ENCODE results near the gene TTC4. TPM values are rescaled to one million over a fixed set of nuclear protein-coding genes. Genes with fewer than 3 reads are reported as not detected.

TTC4 gene
- total RNA-seq, 1 donor from 2014 or later, result 38.2 TPM

DNA sequence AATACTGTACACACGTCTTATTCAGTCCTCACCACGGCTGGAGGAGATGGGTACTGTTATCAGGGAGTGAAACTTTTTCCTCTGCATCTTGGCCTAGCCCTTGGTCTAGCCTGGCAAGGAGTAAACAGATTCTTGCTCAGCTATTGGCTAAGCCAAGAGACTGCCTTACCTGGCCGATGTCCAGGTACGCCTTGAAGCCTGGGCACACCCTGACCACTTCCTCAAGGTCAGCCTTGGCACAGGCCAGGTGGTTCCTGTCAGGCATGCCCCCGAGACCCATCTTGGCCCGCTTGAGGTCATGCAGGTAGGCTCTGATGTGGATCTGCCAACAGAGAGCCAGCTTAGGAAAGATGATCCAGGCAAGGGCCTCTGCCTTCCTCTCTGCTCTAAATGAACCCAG is 66.5 kb downstream of the TTC4 start:
- Mint-ChIP-seq H3K4me3 (ENCODE audit: low read depth) (no peak overlapping the region), H3K9me3 (no peaks in the 10 kb centered on the region), H3K27ac (no peak overlapping the region), H3K27me3 (ENCODE audit: low read depth) (peaks cover 2% of the 10 kb centered on the region), H3K4me1 (ENCODE audit: low read depth) (no peaks in the 10 kb centered on the region), H3K36me3 (ENCODE audit: low read depth) (no peaks in the 10 kb centered on the region)
- no peak for DNase-seq (ENCODE audit: low spot score)
- intact Hi-C loops (cut with micrococcal nuclease), result no loop called here

DNA sequence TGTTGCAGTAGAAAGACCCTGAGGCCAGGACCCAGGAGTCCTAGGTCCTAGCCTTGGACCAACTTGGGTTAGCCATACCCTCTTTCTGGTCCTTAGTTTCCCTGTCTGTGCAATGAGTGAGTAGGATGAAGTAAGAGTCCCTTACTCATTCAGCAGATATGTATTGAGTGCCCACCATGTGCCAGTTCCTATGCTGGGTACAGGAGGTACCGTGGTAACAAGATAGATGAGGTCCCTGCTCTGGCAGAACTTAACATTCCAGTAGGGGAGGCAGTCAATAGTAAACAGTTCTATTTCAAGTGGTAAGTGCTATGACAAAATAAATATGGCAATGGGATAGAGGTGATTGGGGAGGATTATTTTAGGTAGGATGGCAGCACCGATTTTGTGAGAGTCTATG is 66.9 kb downstream of the TTC4 start:
- no peaks in the 10 kb centered on the region for H3K36me3 Mint-ChIP-seq (ENCODE audit: low read depth)
- no peaks in the 10 kb centered on the region for H3K9me3 Mint-ChIP-seq
- intact Hi-C loops (cut with micrococcal nuclease), result no loop called here
- peaks cover 2% of the 10 kb centered on the region for H3K27me3 Mint-ChIP-seq (ENCODE audit: low read depth)
- H3K4me1 Mint-ChIP-seq (ENCODE audit: low read depth), result no peaks in the 10 kb centered on the region
- no peak overlapping the region for H3K27ac Mint-ChIP-seq
- H3K4me3 Mint-ChIP-seq (ENCODE audit: low read depth), result no peak overlapping the region
- no peak for DNase-seq (ENCODE audit: low spot score)

GRCh38 chr1:54784066-54784465 is 68.4 kb downstream of the TTC4 start:
- intact Hi-C loops (cut with micrococcal nuclease), result no loop called here
- DNase-seq (ENCODE audit: low spot score), result no peak

DNA sequence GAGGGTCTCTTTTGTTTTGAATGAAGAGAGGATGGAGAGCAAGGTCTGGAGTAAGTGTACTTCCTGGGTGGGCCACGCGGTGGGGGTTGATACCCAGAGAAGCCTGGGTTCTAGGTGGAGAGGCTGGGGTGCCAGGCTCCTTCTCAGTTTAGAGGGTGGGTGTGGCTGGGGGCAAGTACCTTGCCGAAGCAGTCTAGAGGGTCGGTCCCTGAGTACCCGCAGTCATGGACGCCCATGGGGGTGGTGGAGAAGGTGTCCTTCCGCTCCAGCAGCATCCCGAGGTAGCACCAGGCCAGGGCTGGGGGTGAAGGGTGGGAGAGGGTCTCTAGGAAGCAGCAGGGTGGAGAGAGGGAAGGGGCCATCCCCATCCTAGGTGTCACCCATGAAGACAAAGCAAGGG is 71.1 kb downstream of the TTC4 start:
- no peak overlapping the region for H3K4me3 Mint-ChIP-seq (ENCODE audit: low read depth)
- intact Hi-C loops (cut with micrococcal nuclease), result no loop called here
- no peaks in the 10 kb centered on the region for H3K36me3 Mint-ChIP-seq (ENCODE audit: low read depth)
- peaks cover under 1% of the 10 kb centered on the region for H3K27me3 Mint-ChIP-seq (ENCODE audit: low read depth)
- H3K27ac Mint-ChIP-seq, result no peak overlapping the region
- no peaks in the 10 kb centered on the region for H3K9me3 Mint-ChIP-seq
- no peak for DNase-seq (ENCODE audit: low spot score)
- H3K4me1 Mint-ChIP-seq (ENCODE audit: low read depth), result no peaks in the 10 kb centered on the region

More at GRCh38 chr1:54784066-54784465, 68.4 kb downstream of the TTC4 start:
- H3K36me3 Mint-ChIP-seq (ENCODE audit: low read depth), result no peaks in the 10 kb centered on the region
- no peak overlapping the region for H3K27ac Mint-ChIP-seq
- no peak overlapping the region for H3K4me3 Mint-ChIP-seq (ENCODE audit: low read depth)
- no peaks in the 10 kb centered on the region for H3K4me1 Mint-ChIP-seq (ENCODE audit: low read depth)
- no peaks in the 10 kb centered on the region for H3K9me3 Mint-ChIP-seq
- peaks cover 2% of the 10 kb centered on the region for H3K27me3 Mint-ChIP-seq (ENCODE audit: low read depth)

GRCh38 chr1:54787604-54788003 is 71.9 kb downstream of the TTC4 start:
- H3K27ac Mint-ChIP-seq, result no peak overlapping the region

GRCh38 chr1:54788459-54788858 is 72.8 kb downstream of the TTC4 start:
- intact Hi-C loops (cut with micrococcal nuclease), result no loop called here
- no peak for DNase-seq (ENCODE audit: low spot score)
- H3K36me3 Mint-ChIP-seq (ENCODE audit: low read depth), result no peaks in the 10 kb centered on the region
- no peak overlapping the region for H3K4me3 Mint-ChIP-seq (ENCODE audit: low read depth)
- H3K27me3 Mint-ChIP-seq (ENCODE audit: low read depth), result no peaks in the 10 kb centered on the region
- no peak overlapping the region for H3K27ac Mint-ChIP-seq
- H3K4me1 Mint-ChIP-seq (ENCODE audit: low read depth), result no peaks in the 10 kb centered on the region
- no peaks in the 10 kb centered on the region for H3K9me3 Mint-ChIP-seq

More at GRCh38 chr1:54787604-54788003, 71.9 kb downstream of the TTC4 start:
- Mint-ChIP-seq H3K4me3 (ENCODE audit: low read depth) (no peak overlapping the region), H3K36me3 (ENCODE audit: low read depth) (no peaks in the 10 kb centered on the region), H3K9me3 (no peaks in the 10 kb centered on the region), H3K4me1 (ENCODE audit: low read depth) (no peaks in the 10 kb centered on the region), H3K27me3 (ENCODE audit: low read depth) (no peaks in the 10 kb centered on the region)
- no peak for DNase-seq (ENCODE audit: low spot score)
- intact Hi-C loops (cut with micrococcal nuclease), result no loop called here

- no peak overlapping the region for H3K27ac Mint-ChIP-seq
- H3K4me3 Mint-ChIP-seq (ENCODE audit: low read depth), result no peak overlapping the region
- no peaks in the 10 kb centered on the region for H3K27me3 Mint-ChIP-seq (ENCODE audit: low read depth)
- intact Hi-C loops (cut with micrococcal nuclease), result no loop called here
- H3K9me3 Mint-ChIP-seq, result no peaks in the 10 kb centered on the region
- DNase-seq (ENCODE audit: low spot score), result no peak
- H3K36me3 Mint-ChIP-seq (ENCODE audit: low read depth), result no peaks in the 10 kb centered on the region
- H3K4me1 Mint-ChIP-seq (ENCODE audit: low read depth), result no peaks in the 10 kb centered on the region
Observed at GRCh38 chr1:54791880-54792522, 76.3 kb downstream of the TTC4 start.

Other genes starting within 250 kb of the TTC4 start
- 1.8 and 2.3 TPM in 2 replicates for gene ACOT11, start 167.6 kb upstream of the TTC4 start, total RNA-seq
- not detected in 2 replicates for gene FAM151A, start 92.3 kb upstream of the TTC4 start, total RNA-seq
- 0.16 TPM in 2 replicates for gene MROH7, start 74.1 kb upstream of the TTC4 start, total RNA-seq
- gene PARS2, start 48.7 kb downstream of the TTC4 start, total RNA-seq, result 6.1 and 6.4 TPM in 2 replicates
- gene TTC22, start 85.5 kb downstream of the TTC4 start, total RNA-seq, result 0.76 and 1.3 TPM in 2 replicates
- gene DHCR24, start 171.3 kb downstream of the TTC4 start, total RNA-seq, result 223 and 231 TPM in 2 replicates

Measured in activated T-helper 2 cell treated with anti-CD3 and anti-CD28 coated beads, Interferon-gamma antibody, Interleukin-2, Interleukin-4, amounts not matched to agents 10 μg/mL and 5 μg/mL and 100 μg/mL, durations not matched to agents 14 hours and 24 hours and 36 hours (primary cell).